WTC11 (cell line): ENCODE data around the gene TPM2.
"Not testable (repeated sequence)": the region's sequence is repeated elsewhere in the genome, so short reads cannot be mapped to it uniquely, and the experiment has no call there.

Experiments used
- CTCF ChIP-seq: fragments of 200-600 bp; IDR thresholded peaks from 2 replicates; pipeline ENCODE4 v1.8.0; 2022; ENCODE audit warnings: antibody characterized with exemption
- PREB ChIP-seq: sonication (generic); formaldehyde crosslinking; IDR thresholded peaks from 2 replicates; pipeline ENCODE4 v1.8.1; 2022; ENCODE audit warnings: mild to moderate bottlenecking, missing genetic modification reagents, moderate library complexity, borderline replicate concordance
- TCF7 ChIP-seq: sonication (generic); formaldehyde crosslinking; IDR thresholded peaks from 2 replicates; pipeline ENCODE4 v1.8.0; 2022; ENCODE audit warnings: mild to moderate bottlenecking, low read depth, missing genetic modification reagents, moderate library complexity
- USF1 ChIP-seq: sonication (generic); formaldehyde crosslinking; IDR thresholded peaks from 2 replicates; pipeline ENCODE4 v1.8.0; 2022; ENCODE audit warnings: mild to moderate bottlenecking, missing genetic modification reagents

GRCh38 chr9:35639225-35639624 lies 50.5 kb downstream of the TPM2 start:
- not testable (repeated sequence) for TF ChIP-seq CTCF; PREB (CRISPR knock-in tag); USF1 (CRISPR knock-in tag); TCF7 (CRISPR knock-in tag)
